ENCODE results near the gene ATG2B. TPM values are rescaled to one million over a fixed set of nuclear protein-coding genes. Genes with fewer than 3 reads are reported as not detected.

Gene ATG2B
- total and polyA plus RNA-seq, 4 donors, result 23.3 to 46.2 (median 30.7) TPM

GRCh38 chr14:96280104-96280503 is 83.0 kb downstream of the ATG2B start:
- WGBS (ENCODE audit: insufficient coverage), result 100% methylated on average over 1 of the region's 2 CpGs
- peaks cover 4% of the 10 kb centered on the region for H3K4me1 ChIP-seq (ENCODE audit: control insufficient read depth, insufficient read depth, low read length)
- H3K9me3 ChIP-seq (ENCODE audit: control insufficient read depth, insufficient read depth, low read length), result no peaks in the 10 kb centered on the region
- no peak for DNase-seq (ENCODE audit: low read depth in 4 of 6, low spot score in 6 of 6)
- H3K4me3 ChIP-seq (ENCODE audit: low read depth, low read length), result no peak overlapping the region
- no peak overlapping the region for H3K27ac ChIP-seq (ENCODE audit: low read depth, low read length)
- peaks cover 11% of the 10 kb centered on the region for H3K36me3 ChIP-seq (ENCODE audit: control insufficient read depth, insufficient read depth, low read length)
- no peaks in the 10 kb centered on the region for H3K27me3 ChIP-seq (ENCODE audit: control insufficient read depth, insufficient read depth, low read length)

GRCh38 chr14:96279564-96279963 is 83.6 kb downstream of the ATG2B start:
- no peaks in the 10 kb centered on the region for H3K9me3 ChIP-seq (ENCODE audit: control insufficient read depth, insufficient read depth, low read length)
- peaks cover 11% of the 10 kb centered on the region for H3K36me3 ChIP-seq (ENCODE audit: control insufficient read depth, insufficient read depth, low read length)
- no peak for DNase-seq (ENCODE audit: low read depth in 4 of 6, low spot score in 6 of 6)
- no peaks in the 10 kb centered on the region for H3K27me3 ChIP-seq (ENCODE audit: control insufficient read depth, insufficient read depth, low read length)
- WGBS (ENCODE audit: insufficient coverage), result 83% methylated on average over 7 of the region's 8 CpGs
- H3K4me1 ChIP-seq (ENCODE audit: control insufficient read depth, insufficient read depth, low read length), result peaks cover 6% of the 10 kb centered on the region
- no peak overlapping the region for H3K4me3 ChIP-seq (ENCODE audit: low read depth, low read length)
- no peak overlapping the region for H3K27ac ChIP-seq (ENCODE audit: low read depth, low read length)

- Histone ChIP-seq H3K27ac (ENCODE audit: low read depth, low read length) (no peak overlapping the region), H3K27me3 (ENCODE audit: control insufficient read depth, insufficient read depth, low read length) (no peaks in the 10 kb centered on the region), H3K4me1 (ENCODE audit: control insufficient read depth, insufficient read depth, low read length) (peaks cover 6% of the 10 kb centered on the region), H3K9me3 (ENCODE audit: control insufficient read depth, insufficient read depth, low read length) (no peaks in the 10 kb centered on the region), H3K36me3 (ENCODE audit: control insufficient read depth, insufficient read depth, low read length) (peaks cover 3% of the 10 kb centered on the region), H3K4me3 (ENCODE audit: low read depth, low read length) (no peak overlapping the region)
- no peak for DNase-seq (ENCODE audit: low read depth in 4 of 6, low spot score in 6 of 6)
- WGBS (ENCODE audit: insufficient coverage), result no CpG with 5 or more reads among the region's 1 CpG
Measured at GRCh38 chr14:96277890-96278289, 85.3 kb downstream of the ATG2B start.

DNA sequence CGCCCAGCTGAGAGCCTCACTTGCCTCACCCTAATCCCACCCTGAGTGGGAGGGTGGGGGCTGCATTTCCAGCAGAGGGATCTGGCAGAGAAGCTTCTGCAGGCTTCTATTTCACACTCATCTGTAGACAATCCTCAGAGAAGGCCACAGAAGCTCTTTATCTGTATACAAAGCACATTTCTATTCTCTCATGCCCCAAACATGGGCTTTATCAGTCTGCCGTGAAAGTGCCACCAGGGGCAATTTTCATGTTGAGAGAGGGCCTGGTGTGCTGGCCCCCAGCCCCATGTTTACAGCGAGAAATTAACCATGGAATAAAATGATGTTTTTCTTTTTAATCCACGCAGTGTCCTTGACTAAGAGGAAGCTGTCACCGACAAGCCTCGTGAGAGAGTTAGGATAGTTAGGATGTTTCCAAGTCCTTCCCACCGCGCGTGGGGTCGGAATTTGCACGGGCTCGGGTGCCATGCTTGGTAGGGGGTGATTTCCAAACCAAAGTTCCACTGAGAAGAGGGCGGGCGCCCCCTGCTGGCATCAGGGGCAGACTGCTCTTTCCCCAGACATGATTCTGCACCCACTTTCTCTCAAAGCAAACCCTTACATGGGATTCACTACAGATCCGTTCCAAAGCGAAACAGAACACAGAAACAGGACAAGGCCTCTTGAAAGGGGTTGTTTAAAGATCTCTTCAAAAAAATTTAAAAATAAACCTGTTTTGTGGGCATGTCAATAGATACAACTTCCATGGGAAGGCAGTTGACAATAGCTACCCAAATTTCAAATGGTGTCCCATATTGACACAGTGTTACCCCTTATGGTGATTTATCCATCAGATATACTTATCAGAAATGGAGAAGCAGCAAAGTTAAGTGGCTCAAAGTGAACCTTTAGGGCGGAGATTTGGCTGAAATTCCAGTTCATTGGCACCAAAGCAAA is 87.7 kb downstream of the ATG2B start:
- peak; percentile 52 to 94 (median 70) for DNase-seq (ENCODE audit: low read depth in 4 of 6, low spot score in 6 of 6)
- WGBS (ENCODE audit: insufficient coverage), result 17% methylated on average over 11 of the region's 17 CpGs
- Histone ChIP-seq H3K27ac (ENCODE audit: low read depth, low read length) (no peak overlapping the region), H3K4me1 (ENCODE audit: control insufficient read depth, insufficient read depth, low read length) (peaks cover 8% of the 10 kb centered on the region), H3K36me3 (ENCODE audit: control insufficient read depth, insufficient read depth, low read length) (peaks cover 3% of the 10 kb centered on the region), H3K4me3 (ENCODE audit: low read depth, low read length) (no peak overlapping the region), H3K27me3 (ENCODE audit: control insufficient read depth, insufficient read depth, low read length) (no peaks in the 10 kb centered on the region), H3K9me3 (ENCODE audit: control insufficient read depth, insufficient read depth, low read length) (no peaks in the 10 kb centered on the region)

GRCh38 chr14:96274543-96274942 is 88.6 kb downstream of the ATG2B start:
- no peak overlapping the region for H3K27ac ChIP-seq (ENCODE audit: low read depth, low read length)
- peak in 1 of 6 donors; percentile 54 for DNase-seq (ENCODE audit: low read depth in 4 of 6, low spot score in 6 of 6)
- no peaks in the 10 kb centered on the region for H3K9me3 ChIP-seq (ENCODE audit: control insufficient read depth, insufficient read depth, low read length)
- H3K4me1 ChIP-seq (ENCODE audit: control insufficient read depth, insufficient read depth, low read length), result peaks cover 11% of the 10 kb centered on the region
- WGBS (ENCODE audit: insufficient coverage), result 83% methylated on average over 4 of the region's 6 CpGs
- peaks cover 3% of the 10 kb centered on the region for H3K36me3 ChIP-seq (ENCODE audit: control insufficient read depth, insufficient read depth, low read length)
- H3K27me3 ChIP-seq (ENCODE audit: control insufficient read depth, insufficient read depth, low read length), result no peaks in the 10 kb centered on the region
- H3K4me3 ChIP-seq (ENCODE audit: low read depth, low read length), result no peak overlapping the region

- H3K27ac ChIP-seq (ENCODE audit: low read depth, low read length), result no peak overlapping the region
- no peak overlapping the region for H3K4me3 ChIP-seq (ENCODE audit: low read depth, low read length)
- no peaks in the 10 kb centered on the region for H3K9me3 ChIP-seq (ENCODE audit: control insufficient read depth, insufficient read depth, low read length)
- H3K4me1 ChIP-seq (ENCODE audit: control insufficient read depth, insufficient read depth, low read length), result peaks cover 11% of the 10 kb centered on the region
- 72% methylated on average over 5 of the region's 5 CpGs for whole genome bisulfite sequencing (ENCODE audit: insufficient coverage)
- no peaks in the 10 kb centered on the region for H3K36me3 ChIP-seq (ENCODE audit: control insufficient read depth, insufficient read depth, low read length)
- H3K27me3 ChIP-seq (ENCODE audit: control insufficient read depth, insufficient read depth, low read length), result no peaks in the 10 kb centered on the region
- no peak for DNase-seq (ENCODE audit: low read depth in 4 of 6, low spot score in 6 of 6)
Measured at GRCh38 chr14:96274122-96274521, 89.0 kb downstream of the ATG2B start.

GRCh38 chr14:96273629-96274028 is 89.5 kb downstream of the ATG2B start:
- H3K4me3 ChIP-seq (ENCODE audit: low read depth, low read length), result no peak overlapping the region
- no peak overlapping the region for H3K27ac ChIP-seq (ENCODE audit: low read depth, low read length)
- no peaks in the 10 kb centered on the region for H3K9me3 ChIP-seq (ENCODE audit: control insufficient read depth, insufficient read depth, low read length)
- H3K4me1 ChIP-seq (ENCODE audit: control insufficient read depth, insufficient read depth, low read length), result peaks cover 11% of the 10 kb centered on the region
- WGBS (ENCODE audit: insufficient coverage), result 43% methylated on average over 1 of the region's 5 CpGs
- no peak for DNase-seq (ENCODE audit: low read depth in 4 of 6, low spot score in 6 of 6)
- no peaks in the 10 kb centered on the region for H3K36me3 ChIP-seq (ENCODE audit: control insufficient read depth, insufficient read depth, low read length)
- no peaks in the 10 kb centered on the region for H3K27me3 ChIP-seq (ENCODE audit: control insufficient read depth, insufficient read depth, low read length)

DNA sequence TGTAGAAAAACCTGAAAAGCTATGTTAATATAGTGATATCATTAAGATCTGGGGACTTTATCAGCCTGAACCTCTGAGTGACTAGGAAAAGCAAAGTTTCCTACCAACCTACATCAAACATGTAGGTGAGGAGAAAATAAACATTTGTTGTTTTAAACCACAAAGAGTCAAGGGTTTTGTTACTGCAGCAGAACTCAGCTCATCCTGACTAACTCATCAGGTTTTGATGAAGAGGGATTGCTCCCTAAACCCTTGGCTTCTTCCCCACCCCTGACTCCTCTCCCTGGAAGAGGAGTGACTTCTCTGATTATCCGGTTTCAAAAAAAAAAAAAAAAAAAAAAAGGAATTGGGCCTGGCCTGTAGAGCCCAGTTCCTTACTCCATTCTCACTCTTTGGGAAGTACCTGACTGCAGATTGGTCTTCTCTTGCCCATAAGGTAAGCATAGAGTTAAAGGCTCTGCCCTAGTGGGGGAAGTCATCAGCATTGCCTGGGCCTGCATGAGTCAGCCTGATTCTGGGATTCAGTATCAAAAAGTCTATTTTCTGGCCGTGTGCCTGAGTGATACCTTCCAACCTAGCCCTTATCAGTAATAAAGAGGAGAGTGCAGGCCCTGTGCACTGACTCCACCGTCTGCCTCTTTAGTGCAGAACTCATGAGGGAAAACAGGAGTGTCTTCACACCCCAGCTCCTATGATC is 90.2 kb downstream of the ATG2B start:
- H3K4me3 ChIP-seq (ENCODE audit: low read depth, low read length), result no peak overlapping the region
- peaks cover 11% of the 10 kb centered on the region for H3K4me1 ChIP-seq (ENCODE audit: control insufficient read depth, insufficient read depth, low read length)
- H3K36me3 ChIP-seq (ENCODE audit: control insufficient read depth, insufficient read depth, low read length), result no peaks in the 10 kb centered on the region
- DNase-seq (ENCODE audit: low read depth in 4 of 6, low spot score in 6 of 6), result no peak
- H3K27me3 ChIP-seq (ENCODE audit: control insufficient read depth, insufficient read depth, low read length), result no peaks in the 10 kb centered on the region
- no peaks in the 10 kb centered on the region for H3K9me3 ChIP-seq (ENCODE audit: control insufficient read depth, insufficient read depth, low read length)
- WGBS (ENCODE audit: insufficient coverage), result 83% methylated on average over 1 of the region's 3 CpGs
- no peak overlapping the region for H3K27ac ChIP-seq (ENCODE audit: low read depth, low read length)

GRCh38 chr14:96271421-96271762 is 91.7 kb downstream of the ATG2B start:
- 100% methylated on average over 1 of the region's 1 CpG for WGBS (ENCODE audit: insufficient coverage)
- DNase-seq (ENCODE audit: low read depth in 4 of 6, low spot score in 6 of 6), result no peak
- H3K4me1 ChIP-seq (ENCODE audit: control insufficient read depth, insufficient read depth, low read length), result peaks cover 11% of the 10 kb centered on the region
- H3K27ac ChIP-seq (ENCODE audit: low read depth, low read length), result no peak overlapping the region
- H3K36me3 ChIP-seq (ENCODE audit: control insufficient read depth, insufficient read depth, low read length), result no peaks in the 10 kb centered on the region
- no peaks in the 10 kb centered on the region for H3K9me3 ChIP-seq (ENCODE audit: control insufficient read depth, insufficient read depth, low read length)
- H3K4me3 ChIP-seq (ENCODE audit: low read depth, low read length), result no peak overlapping the region
- H3K27me3 ChIP-seq (ENCODE audit: control insufficient read depth, insufficient read depth, low read length), result no peaks in the 10 kb centered on the region
